ENCODE measurements around the gene DYDC2.

DYDC2 gene

GRCh38 chr10:80365510-80365909 is 8.9 kb downstream of the DYDC2 start:
- no peak for TF ChIP-seq POLR2AphosphoS5 (IDR thresholded peaks at IDR 0.05; ENCODE audit: low read depth)
- TF ChIP-seq REST (IDR thresholded peaks at IDR 0.05; ENCODE audit: insufficient replicate concordance, low read depth): no peak
- no peak for DNase-seq (ENCODE audit: low read depth in 1 of 2, low spot score in 1 of 2)
- H3K4me3 ChIP-seq (replicated peaks; ENCODE audit: insufficient read depth, low read length): no peak overlapping the region
- H3K27ac ChIP-seq (replicated peaks): no peak overlapping the region
- no peaks in the 10 kb centered on the region for H3K27me3 ChIP-seq (ENCODE audit: insufficient read depth, poor library complexity, severe bottlenecking)

GRCh38 chr10:80371467-80371866 is 14.9 kb downstream of the DYDC2 start:
- no peak for TF ChIP-seq SPI1 (IDR thresholded peaks at IDR 0.05; ENCODE audit: borderline replicate concordance, low read depth)
- TF ChIP-seq CTCF (IDR thresholded peaks at IDR 0.05; ENCODE audit: insufficient read depth, low read length): no peak
- no peak for TF ChIP-seq REST (IDR thresholded peaks at IDR 0.05; ENCODE audit: insufficient replicate concordance, low read depth)
- TF ChIP-seq POLR2AphosphoS5 (IDR thresholded peaks at IDR 0.05; ENCODE audit: low read depth): no peak
- no peak for TF ChIP-seq GABPA (IDR thresholded peaks at IDR 0.05; ENCODE audit: low read depth)
- no peak overlapping the region for H3K4me3 ChIP-seq (replicated peaks; ENCODE audit: insufficient read depth, low read length)
- no peak for DNase-seq (ENCODE audit: low read depth in 1 of 2, low spot score in 1 of 2)
- no peak overlapping the region for H3K27ac ChIP-seq (replicated peaks)
- H3K27me3 ChIP-seq (ENCODE audit: insufficient read depth, poor library complexity, severe bottlenecking): no peaks in the 10 kb centered on the region

GRCh38 chr10:80372675-80373074 is 16.1 kb downstream of the DYDC2 start:
- Histone ChIP-seq H3K4me3 (replicated peaks; ENCODE audit: insufficient read depth, low read length) (no peak overlapping the region), H3K27me3 (ENCODE audit: insufficient read depth, poor library complexity, severe bottlenecking) (no peaks in the 10 kb centered on the region), H3K27ac (replicated peaks) (no peak overlapping the region)
- no peak for TF ChIP-seq SPI1 (IDR thresholded peaks at IDR 0.05; ENCODE audit: borderline replicate concordance, low read depth)
- no peak for TF ChIP-seq REST (IDR thresholded peaks at IDR 0.05; ENCODE audit: insufficient replicate concordance, low read depth)
- no peak for TF ChIP-seq CTCF (IDR thresholded peaks at IDR 0.05; ENCODE audit: insufficient read depth, low read length)
- TF ChIP-seq POLR2AphosphoS5 (IDR thresholded peaks at IDR 0.05; ENCODE audit: low read depth): no peak
- TF ChIP-seq GABPA (IDR thresholded peaks at IDR 0.05; ENCODE audit: low read depth): no peak
- DNase-seq (ENCODE audit: low read depth in 1 of 2, low spot score in 1 of 2): no peak

- no peak overlapping the region for H3K27ac ChIP-seq (replicated peaks)
- TF ChIP-seq CTCF (IDR thresholded peaks at IDR 0.05; ENCODE audit: insufficient read depth, low read length): no peak
- no peak for TF ChIP-seq POLR2AphosphoS5 (IDR thresholded peaks at IDR 0.05; ENCODE audit: low read depth)
- no peak for TF ChIP-seq REST (IDR thresholded peaks at IDR 0.05; ENCODE audit: insufficient replicate concordance, low read depth)
- TF ChIP-seq GABPA (IDR thresholded peaks at IDR 0.05; ENCODE audit: low read depth): no peak
- H3K4me3 ChIP-seq (replicated peaks; ENCODE audit: insufficient read depth, low read length): no peak overlapping the region
- no peaks in the 10 kb centered on the region for H3K27me3 ChIP-seq (ENCODE audit: insufficient read depth, poor library complexity, severe bottlenecking)
- no peak for DNase-seq (ENCODE audit: low read depth in 1 of 2, low spot score in 1 of 2)
These were observed 16.9 kb downstream of the DYDC2 start for GRCh38 chr10:80373502-80373901.

Measured in HL-60 (cell line).